Endothelial cell of umbilical vein (primary cell): ENCODE data around the gene AIM2. TPM values are rescaled to one million over a fixed set of nuclear protein-coding genes. Genes with fewer than 3 reads are reported as not detected.

Experiments
- BruUV-seq: library from RNA; stranded (reverse); fragments of 400-500 nt; replicated peaks from 2 replicates; lab custom pipeline; 2021; lab: Mats Ljungman, UMichigan
- CTCF ChIA-PET: fragments of 300-600, 350-600 bp; sonication (Branson Sonifier 250); formaldehyde crosslinking; loops from one replicate; lab custom pipeline; 2021; ENCODE audit warnings: antibody characterized with exemption, inconsistent platforms; lab: Charles Lee
- POLR2A ChIA-PET: fragments of 300-600, 350-600 bp; sonication (Branson Sonifier 250); formaldehyde crosslinking; loops from one replicate; lab custom pipeline; 2021; ENCODE audit warnings: antibody characterized with exemption, inconsistent platforms; lab: Charles Lee
- DNase-seq: peaks from one replicate; pipeline ENCODE4 v3.0.0-alpha.2; 2011; ENCODE audit warnings: low read depth, low spot score
- FAIRE-seq: peaks from 2 replicates; lab custom pipeline; 2011; peaks lifted over from hg19 to GRCh38; lab: Jason Lieb, UNC
- H2AFZ ChIP-seq: 2 replicates; pipeline ENCODE4 v1.6.0; 2012; ENCODE audit warnings: low read depth, low read length, control low read depth, inconsistent platforms
- H3K27ac ChIP-seq: 2 replicates; pipeline ENCODE4 v1.5.1; 2011; ENCODE audit warnings: low read depth, mild to moderate bottlenecking, control low read depth, low read length, moderate library complexity; ENCODE audit not compliant: insufficient read depth
- H3K27me3 ChIP-seq, 2 experiments: 2 replicates each; pipeline versions ENCODE4 v1.6.0 to v1.6.1; 2011; ENCODE audit warnings: low read length in 2 of 2, mixed read lengths in 1 of 2; ENCODE audit not compliant: control insufficient read depth in 2 of 2, insufficient read depth in 2 of 2
- H3K36me3 ChIP-seq, 2 experiments: 2 replicates in 1 of 2; 3 replicates in 1 of 2; pipeline ENCODE4 v1.5.1; 2011; ENCODE audit warnings: low read length in 2 of 2, mild to moderate bottlenecking in 1 of 2, moderate library complexity in 1 of 2; ENCODE audit not compliant: control insufficient read depth in 2 of 2, insufficient read depth in 2 of 2; ENCODE audit errors: extremely low read depth in 1 of 2
- H3K4me1 ChIP-seq: 3 replicates; pipeline ENCODE4 v1.5.1; 2011; ENCODE audit warnings: mild to moderate bottlenecking, low read length; ENCODE audit not compliant: control insufficient read depth, insufficient read depth; ENCODE audit errors: extremely low read depth
- H3K4me2 ChIP-seq: 2 replicates; pipeline ENCODE4 v1.6.1; 2011; ENCODE audit warnings: low read length, control low read depth, mixed read lengths; ENCODE audit not compliant: insufficient read depth
- H3K4me3 ChIP-seq, 3 experiments: fragments of 200-600 bp in 1 of 3; sonication (generic), shearing (Covaris generic) in 1 of 3; replicated peaks in 1 of 3; 2 replicates each; pipeline ENCODE4 v1.5.1; 2011 to 2016; ENCODE audit warnings: control low read depth in 3 of 3, low read length in 3 of 3, mild to moderate bottlenecking in 2 of 3, inconsistent platforms in 1 of 3, low read depth in 1 of 3, moderate library complexity in 1 of 3; ENCODE audit not compliant: insufficient read depth in 1 of 3
- H3K79me2 ChIP-seq: 2 replicates; pipeline ENCODE4 v1.6.0; 2012; ENCODE audit warnings: low read length, inconsistent platforms; ENCODE audit not compliant: control insufficient read depth, insufficient read depth
- H3K9ac ChIP-seq: replicated peaks from 2 replicates; pipeline ENCODE3; 2011; ENCODE audit warnings: low read length, control low read depth; ENCODE audit not compliant: insufficient read depth; ENCODE audit errors: extremely low read depth
- H3K9me1 ChIP-seq: replicated peaks from 3 replicates; pipeline ENCODE4 v1.6.0; 2011; ENCODE audit warnings: mild to moderate bottlenecking, low read length; ENCODE audit not compliant: control insufficient read depth, insufficient read depth; ENCODE audit errors: extremely low read depth
- H3K9me3 ChIP-seq: replicated peaks from 2 replicates; pipeline ENCODE4 v1.5.1; 2012; ENCODE audit warnings: low read length, inconsistent platforms; ENCODE audit not compliant: control insufficient read depth, insufficient read depth
- H4K20me1 ChIP-seq: replicated peaks from 2 replicates; pipeline ENCODE3; 2011; ENCODE audit warnings: mild to moderate bottlenecking, low read length; ENCODE audit not compliant: control insufficient read depth, insufficient read depth; ENCODE audit errors: extremely low read depth
- EZH2 ChIP-seq: IDR thresholded peaks from 2 replicates; pipeline ENCODE4 v1.6.1; 2012; ENCODE audit warnings: borderline replicate concordance, low read depth, mild to moderate bottlenecking, moderate library complexity, low read length, inconsistent platforms; ENCODE audit not compliant: severe bottlenecking
- FOS ChIP-seq: IDR thresholded peaks from 2 replicates; pipeline ENCODE4 v1.6.1; 2011; ENCODE audit warnings: mild to moderate bottlenecking, low read length, moderate library complexity, borderline replicate concordance; ENCODE audit not compliant: insufficient read depth
- GATA2 ChIP-seq: IDR thresholded peaks from 2 replicates; pipeline ENCODE4 v1.7.0; 2011; ENCODE audit warnings: low read depth, mild to moderate bottlenecking, moderate library complexity, mixed read lengths, low read length; ENCODE audit not compliant: insufficient read length, insufficient read depth
- JUN ChIP-seq: IDR thresholded peaks from 2 replicates; pipeline ENCODE4 v1.6.1; 2011; ENCODE audit warnings: borderline replicate concordance, low read depth; ENCODE audit not compliant: insufficient read length, insufficient read depth
- MYC ChIP-seq: IDR thresholded peaks from one replicate; pipeline ENCODE4 v1.6.1; 2011; ENCODE audit warnings: mild to moderate bottlenecking, low read depth, low read length
- POLR2A ChIP-seq: IDR thresholded peaks from 2 replicates; pipeline ENCODE4 v1.6.1; 2012; ENCODE audit warnings: low read depth, mild to moderate bottlenecking, control low read depth, low read length
- POLR2AphosphoS5 ChIP-seq: IDR thresholded peaks from 2 replicates; pipeline ENCODE4 v1.6.1; 2012; ENCODE audit warnings: low read depth, mild to moderate bottlenecking, control low read depth, low read length, moderate library complexity; ENCODE audit not compliant: insufficient read depth
- dilution Hi-C: fragments of 300-500 bp; cut with MboI; formaldehyde crosslinking; loops from one replicate; pipeline ENCODE4 v1.15.0; 2019; ENCODE audit warnings: low sequenced_read_pairs; ENCODE audit not compliant: extremely low pct_ligation_motif_present
- intact Hi-C: fragments of 100-400 bp; cut with micrococcal nuclease; formaldehyde crosslinking; loops from one replicate; pipeline ENCODE4 v1.10.0; 2022
- polyA plus RNA-seq, 4 experiments: library from polyadenylated mRNA; depleted of rRNA in 3 of 4; stranded (reverse) in 3 of 4; unstranded in 1 of 4; fragments of >200 nt; gene quantifications; 2 replicates each; pipeline versions ENCODE4 v1.2.1 to v1.2.3, GENCODE V29; 2011 to 2012; ENCODE audit warnings: missing spikeins in 1 of 4
- total RNA-seq: library from RNA; stranded (reverse); gene quantifications from 2 replicates; pipeline ENCODE4 v1.2.3, GENCODE V29; 2021
- TF ChIP-seq, protein P1 (sequence below): IDR thresholded peaks from 2 replicates; pipeline ENCODE4 v1.6.1; 2011; ENCODE audit not compliant: insufficient read depth, insufficient read length
- TF ChIP-seq, protein P2 (sequence below), 2 donors: IDR thresholded peaks; 1 replicate in 1 of 2; 2 replicates in 1 of 2; pipeline ENCODE4 v1.5.1; 2011; ENCODE audit warnings: low read length in 2 of 2, mild to moderate bottlenecking in 2 of 2, moderate library complexity in 2 of 2, control low read depth in 1 of 2, inconsistent platforms in 1 of 2, low read depth in 1 of 2; ENCODE audit not compliant: insufficient read depth in 1 of 2; ENCODE audit errors: extremely low read depth in 1 of 2

Gene AIM2
- total and polyA plus RNA-seq, 2 donors (not counting 3 experiments of a cell fraction or from before 2014, with no cell fraction given) = not detected

DNA sequence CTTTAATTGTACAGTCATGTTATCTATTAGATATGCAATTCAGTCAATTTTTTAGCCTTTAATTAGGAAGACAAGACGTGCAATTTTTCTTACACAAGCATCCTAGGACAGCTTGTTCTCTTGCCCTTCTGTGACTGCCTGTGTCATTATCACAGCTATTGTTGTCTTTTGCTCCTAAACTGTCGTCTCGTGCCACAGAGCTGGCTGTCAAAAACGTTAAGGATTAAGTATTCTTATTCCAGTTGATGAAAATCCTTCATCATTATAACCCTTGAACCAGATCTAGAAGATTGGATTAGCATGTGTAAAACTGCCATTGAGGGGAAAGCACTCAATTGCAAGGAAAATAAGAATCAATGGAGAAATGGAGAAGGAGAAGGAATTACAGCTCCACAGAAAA is 43.8 kb upstream of the AIM2 start:
- POLR2A ChIA-PET = no interaction called here
- Histone ChIP-seq H3K9me3 (no peaks in the 10 kb centered on the region), H3K27ac (no peak overlapping the region), H3K9me1 (no peaks in the 10 kb centered on the region), H3K9ac (no peak overlapping the region), H3K79me2 (no peaks in the 10 kb centered on the region), H3K4me3 (no peak overlapping the region), H3K4me2 (no peak overlapping the region), H2AFZ (no peak overlapping the region), H4K20me1 (no peaks in the 10 kb centered on the region), H3K36me3 (no peaks in the 10 kb centered on the region), H3K4me1 (no peaks in the 10 kb centered on the region), H3K27me3 (peaks cover 8 to 10% of the 10 kb centered on the region in 2 experiments)
- FAIRE-seq = no peak
- no TSS peak for BruUV-seq
- dilution Hi-C loops (no loop called here), intact Hi-C loops (no loop called here)
- TF ChIP-seq POLR2AphosphoS5 (no peak), EZH2 (no peak), POLR2A (no peak), JUN (no peak), GATA2 (no peak), FOS (no peak), MYC (no peak)
- TF ChIP-seq, protein P1, sequence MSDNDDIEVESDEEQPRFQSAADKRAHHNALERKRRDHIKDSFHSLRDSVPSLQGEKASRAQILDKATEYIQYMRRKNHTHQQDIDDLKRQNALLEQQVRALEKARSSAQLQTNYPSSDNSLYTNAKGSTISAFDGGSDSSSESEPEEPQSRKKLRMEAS = no peak
- TF ChIP-seq, protein P2, sequence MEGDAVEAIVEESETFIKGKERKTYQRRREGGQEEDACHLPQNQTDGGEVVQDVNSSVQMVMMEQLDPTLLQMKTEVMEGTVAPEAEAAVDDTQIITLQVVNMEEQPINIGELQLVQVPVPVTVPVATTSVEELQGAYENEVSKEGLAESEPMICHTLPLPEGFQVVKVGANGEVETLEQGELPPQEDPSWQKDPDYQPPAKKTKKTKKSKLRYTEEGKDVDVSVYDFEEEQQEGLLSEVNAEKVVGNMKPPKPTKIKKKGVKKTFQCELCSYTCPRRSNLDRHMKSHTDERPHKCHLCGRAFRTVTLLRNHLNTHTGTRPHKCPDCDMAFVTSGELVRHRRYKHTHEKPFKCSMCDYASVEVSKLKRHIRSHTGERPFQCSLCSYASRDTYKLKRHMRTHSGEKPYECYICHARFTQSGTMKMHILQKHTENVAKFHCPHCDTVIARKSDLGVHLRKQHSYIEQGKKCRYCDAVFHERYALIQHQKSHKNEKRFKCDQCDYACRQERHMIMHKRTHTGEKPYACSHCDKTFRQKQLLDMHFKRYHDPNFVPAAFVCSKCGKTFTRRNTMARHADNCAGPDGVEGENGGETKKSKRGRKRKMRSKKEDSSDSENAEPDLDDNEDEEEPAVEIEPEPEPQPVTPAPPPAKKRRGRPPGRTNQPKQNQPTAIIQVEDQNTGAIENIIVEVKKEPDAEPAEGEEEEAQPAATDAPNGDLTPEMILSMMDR (IDR thresholded peaks at IDR 0.05; ENCODE audit: extremely low read depth in 1 of 2, insufficient read depth in 1 of 2, low read depth in 1 of 2, low read length in 2 of 2) = no peak
- DNase-seq = no peak
- CTCF ChIA-PET = interaction anchor here (1.0 kb wide), 1 partner anchor 885 kb away, joined by 3 read pairs; no protein-coding TSS in a partner anchor
